Endometrial microvascular endothelial cells (primary cell): ENCODE results near the gene NDUFS4. TPM values are rescaled to one million over a fixed set of nuclear protein-coding genes. Genes with fewer than 3 reads are reported as not detected.
"Not testable (repeated sequence)": the region's sequence is repeated elsewhere in the genome, so short reads cannot be mapped to it uniquely, and the experiment has no call there.

ENCODE experiments used
- in situ Hi-C: cut with HindIII; loops from 2 replicates; pipeline ENCODE4 v1.10.0; 2017; ENCODE audit warnings: low sequenced_read_pairs, low pct_unique_long_range_greater_than_20kb; ENCODE audit errors: inconsistent ontology term
- total RNA-seq: library from RNA; depleted of rRNA; stranded (reverse); fragments of >200 nt; gene quantifications from one replicate; pipeline ENCODE4 v1.2.3, GENCODE V29; 2015; ENCODE audit errors: inconsistent ontology term

Gene NDUFS4
- total RNA-seq, 1 donor from 2014 or later = 113 TPM

DNA sequence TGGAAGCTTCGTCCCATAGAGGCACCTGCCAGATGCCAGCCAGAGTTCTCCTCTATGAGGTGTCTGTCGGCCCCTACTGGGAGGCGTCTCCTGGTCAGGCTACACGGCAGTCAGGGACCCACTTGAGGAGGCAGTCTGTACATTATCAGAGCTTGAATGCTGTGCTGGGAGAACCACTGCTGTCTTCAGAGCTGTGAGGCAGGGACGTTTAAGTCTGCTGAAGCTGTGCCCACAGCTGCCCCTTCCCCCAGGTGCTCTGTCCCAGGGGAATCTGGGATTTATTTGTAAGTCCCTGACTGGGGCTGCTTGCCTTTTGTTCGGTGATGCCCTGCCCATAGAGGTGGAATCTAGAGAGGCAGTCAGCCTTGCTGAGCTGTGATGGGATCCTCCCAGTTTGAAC, 70.8 kb downstream of the NDUFS4 start:
- in situ Hi-C loops = no loop called here

DNA sequence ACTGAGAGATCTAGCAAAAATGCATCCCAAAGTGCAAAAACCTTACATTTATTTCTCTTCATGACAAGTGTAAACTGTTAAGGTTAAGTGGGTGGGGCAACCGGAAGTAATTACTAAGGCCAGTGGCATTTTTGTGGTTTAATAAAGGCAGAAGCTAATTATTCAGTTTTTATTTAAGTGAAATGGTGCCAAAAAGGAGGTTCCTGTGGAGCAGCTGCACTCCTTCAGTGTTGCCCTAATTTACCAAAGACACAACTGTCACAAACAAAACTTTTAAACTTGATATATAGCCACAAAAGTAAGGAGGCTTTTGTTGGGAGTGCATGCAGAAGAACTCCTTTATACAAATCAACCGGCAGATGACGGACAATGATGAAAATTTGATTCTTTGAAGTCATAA, 81.6 kb downstream of the NDUFS4 start:
- in situ Hi-C loops = no loop called here

DNA sequence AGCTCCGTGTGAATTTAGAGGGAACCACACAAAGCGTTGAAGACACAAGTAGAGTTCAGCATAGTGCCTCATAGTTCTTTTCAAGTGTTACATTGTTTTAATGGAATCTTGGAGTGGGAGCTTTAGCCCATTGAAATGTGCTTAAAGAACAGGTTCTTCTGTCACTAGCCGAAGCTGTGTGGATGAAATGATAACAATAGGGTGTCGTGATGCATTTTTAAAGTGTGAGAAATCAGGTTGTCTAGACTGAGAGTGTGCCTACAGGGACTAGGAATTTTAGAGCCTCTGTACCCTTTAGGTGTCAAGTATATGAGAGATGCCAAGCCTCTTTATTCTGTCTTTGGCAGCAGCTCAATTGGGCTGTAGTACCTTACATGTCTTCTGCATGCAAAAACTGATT, 83.0 kb downstream of the NDUFS4 start:
- in situ Hi-C loops = no loop called here

DNA sequence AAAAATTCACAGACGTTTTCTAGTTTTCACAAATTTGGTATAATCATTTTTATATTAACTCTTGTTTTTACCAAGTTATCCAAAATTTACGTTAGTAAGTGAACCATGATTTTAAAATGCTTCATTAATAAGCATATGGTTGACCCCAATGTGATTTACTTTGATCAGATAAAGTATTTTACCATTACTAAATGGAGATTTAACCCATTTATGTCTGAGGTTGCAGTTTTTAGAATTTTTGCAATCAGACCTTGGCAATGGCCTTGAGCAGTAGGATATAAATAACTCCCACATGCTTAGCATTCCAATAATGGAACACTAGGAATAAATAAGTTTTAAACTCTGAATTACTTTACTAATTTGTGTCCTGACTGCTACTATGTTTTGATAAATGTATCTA, 84.6 kb downstream of the NDUFS4 start:
- in situ Hi-C loops = no loop called here

DNA sequence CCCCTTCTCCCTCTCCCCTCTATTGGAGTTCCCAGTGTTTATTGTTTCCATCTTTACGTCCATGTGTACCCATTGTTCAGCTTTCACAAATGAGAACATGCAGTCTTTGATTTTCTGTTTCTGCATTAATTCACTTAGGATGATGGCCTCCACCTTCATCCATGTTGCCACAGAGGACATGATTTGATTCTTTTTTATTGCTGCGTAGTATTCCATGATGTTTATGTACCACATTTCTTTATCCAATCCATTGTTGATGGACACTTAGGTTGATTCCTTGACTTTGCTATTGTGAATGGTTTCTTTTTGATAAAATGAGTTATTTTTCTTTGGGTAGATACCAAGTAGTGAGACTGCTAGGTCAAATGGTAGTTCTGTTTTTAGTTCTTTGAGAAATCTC, 88.9 kb downstream of the NDUFS4 start:
- in situ Hi-C loops = no loop called here

DNA sequence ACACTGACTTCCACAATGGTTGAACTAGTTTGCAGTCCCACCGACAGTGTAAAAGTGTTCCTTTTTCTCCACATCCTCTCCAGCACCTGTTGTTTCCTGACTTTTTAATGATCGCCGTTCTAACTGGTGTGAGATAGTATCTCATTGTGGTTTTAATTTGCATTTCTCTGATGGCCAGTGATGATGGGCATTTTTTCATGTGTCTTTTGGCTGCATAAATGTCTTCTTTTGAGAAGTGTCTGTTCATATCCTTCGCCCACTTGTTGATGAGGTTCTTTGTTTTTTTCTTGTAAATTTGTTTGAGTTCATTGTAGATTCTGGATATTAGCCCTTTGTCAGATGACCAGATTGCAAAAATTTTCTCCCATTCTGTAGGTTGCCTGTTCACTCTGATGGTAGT, 100.1 kb downstream of the NDUFS4 start:
- in situ Hi-C loops = not testable (repeated sequence)

DNA sequence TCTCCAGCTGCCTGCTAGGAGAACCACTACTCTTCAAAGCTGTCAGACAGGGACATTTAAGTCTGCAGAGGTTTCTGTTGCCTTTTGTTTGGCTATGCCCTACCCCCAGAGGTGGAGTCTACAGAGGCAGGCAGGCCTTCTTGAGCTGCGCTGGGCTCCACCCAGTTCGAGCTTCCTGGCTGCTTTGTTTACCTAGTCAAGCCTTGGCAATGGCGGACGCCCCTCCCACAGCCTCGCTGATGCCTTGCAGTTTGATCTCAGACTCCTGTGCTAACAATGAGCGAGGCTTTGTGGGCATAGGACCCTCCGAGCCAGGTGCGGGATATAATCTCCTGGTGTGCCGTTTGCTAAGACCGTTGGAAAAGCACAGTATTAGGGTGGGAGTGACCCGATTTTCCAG, 104.9 kb downstream of the NDUFS4 start:
- in situ Hi-C loops = not testable (repeated sequence)

DNA sequence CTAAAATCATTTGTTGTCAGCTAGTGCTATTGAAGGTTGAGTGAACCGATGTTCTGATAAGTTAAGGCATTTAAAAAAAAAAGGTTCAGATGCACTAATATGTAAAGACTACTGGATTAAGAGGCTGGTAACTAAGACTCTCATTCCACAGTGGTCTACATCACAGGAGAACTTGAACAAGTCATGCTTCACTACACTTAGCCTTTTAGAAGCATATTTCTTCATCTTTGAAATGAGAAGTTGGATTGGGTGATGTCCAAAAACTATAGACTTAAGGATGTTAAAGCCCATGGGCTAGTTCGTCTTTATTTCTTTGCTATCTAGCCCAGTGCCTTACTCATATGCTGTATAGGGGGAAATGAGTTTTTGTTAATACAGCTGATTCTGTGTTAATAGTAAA, 107.2 kb downstream of the NDUFS4 start:
- in situ Hi-C loops = no loop called here

DNA sequence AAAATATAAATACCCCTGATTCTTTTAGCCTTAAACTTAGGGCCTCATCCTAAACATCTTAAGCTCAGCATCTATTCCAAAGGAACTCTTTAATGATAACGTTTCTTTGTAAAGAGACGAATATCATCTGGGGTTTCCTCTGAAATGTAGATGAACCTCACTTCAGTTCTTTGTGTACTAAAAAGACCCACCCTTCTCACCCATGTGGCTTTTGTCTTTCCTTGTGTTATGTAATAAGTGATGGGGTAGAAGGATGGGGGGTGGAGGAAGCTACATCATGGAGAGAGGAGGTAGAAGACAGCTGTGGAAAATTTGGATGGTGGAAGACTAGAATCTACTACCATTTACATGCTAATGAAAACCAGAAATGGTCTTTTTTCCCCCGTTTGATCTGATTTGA, 111.0 kb downstream of the NDUFS4 start:
- in situ Hi-C loops = no loop called here

DNA sequence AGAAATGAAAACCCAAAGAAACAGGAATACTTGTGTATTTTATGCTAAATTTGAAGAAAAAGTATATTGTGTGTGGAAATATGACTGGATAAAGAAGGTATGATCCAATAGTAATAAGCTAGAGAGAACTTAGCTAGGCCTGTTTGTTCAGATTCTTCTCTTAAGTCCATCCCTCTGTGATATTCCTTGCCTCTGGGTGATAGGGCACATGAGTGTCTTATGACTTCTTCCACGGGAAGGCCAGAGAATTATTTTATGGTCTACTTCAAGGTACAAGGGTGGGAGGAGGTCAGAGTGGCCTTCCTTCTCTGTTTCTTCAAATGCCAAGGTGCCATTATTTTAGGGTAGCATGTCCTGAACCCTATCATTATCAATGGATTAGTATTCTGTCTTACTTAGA, 113.7 kb downstream of the NDUFS4 start:
- in situ Hi-C loops = no loop called here

DNA sequence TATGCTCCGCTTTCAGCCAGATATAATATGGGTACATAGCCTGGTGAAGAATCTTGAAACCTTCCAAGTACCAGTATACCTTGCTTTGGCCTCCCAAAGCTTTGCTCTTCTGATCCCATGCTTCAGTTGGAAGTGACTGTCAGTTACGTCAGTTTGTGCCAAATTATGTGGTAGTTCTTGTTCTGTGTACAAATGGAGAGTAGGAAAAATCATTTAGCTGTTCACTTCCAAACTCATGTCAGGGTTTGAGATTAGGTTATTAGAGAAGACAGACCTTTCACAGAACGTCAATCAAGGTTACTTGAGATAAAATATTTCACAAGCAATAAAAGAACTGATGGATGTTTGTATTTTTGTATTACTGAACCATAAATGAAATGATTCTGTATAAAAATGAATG, 117.2 kb downstream of the NDUFS4 start:
- in situ Hi-C loops = no loop called here

DNA sequence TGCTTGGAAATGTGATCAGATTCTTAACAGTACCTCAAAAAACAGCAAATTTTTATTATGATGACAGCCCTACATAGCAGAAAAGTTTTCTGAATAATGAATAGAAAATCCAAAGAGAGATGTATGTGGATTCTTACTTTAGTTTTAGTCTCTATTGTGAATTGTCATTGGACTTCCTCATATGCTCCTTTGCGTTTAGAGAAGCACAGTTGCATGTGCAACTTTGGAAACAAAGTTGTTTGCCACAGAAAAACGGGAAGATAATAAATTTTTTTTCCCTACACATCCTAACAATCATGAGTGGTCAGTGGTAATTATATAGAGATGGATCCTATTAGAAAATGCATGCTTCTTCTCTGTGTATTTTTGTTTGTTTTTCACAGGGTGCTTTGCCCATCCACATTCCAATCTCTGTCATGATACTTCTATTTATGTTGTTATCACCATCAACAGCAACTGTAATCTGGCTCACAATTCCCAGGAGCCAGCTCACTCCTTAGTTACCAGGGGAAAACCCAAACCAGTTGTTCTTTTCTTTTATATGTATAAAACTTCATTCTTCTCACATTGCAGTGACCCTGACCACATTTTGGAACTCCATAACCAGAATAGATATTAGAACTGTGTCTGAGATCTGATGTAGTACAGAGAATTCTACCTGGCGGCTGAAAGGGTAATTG, 118.7 kb downstream of the NDUFS4 start:
- in situ Hi-C loops = no loop called here

DNA sequence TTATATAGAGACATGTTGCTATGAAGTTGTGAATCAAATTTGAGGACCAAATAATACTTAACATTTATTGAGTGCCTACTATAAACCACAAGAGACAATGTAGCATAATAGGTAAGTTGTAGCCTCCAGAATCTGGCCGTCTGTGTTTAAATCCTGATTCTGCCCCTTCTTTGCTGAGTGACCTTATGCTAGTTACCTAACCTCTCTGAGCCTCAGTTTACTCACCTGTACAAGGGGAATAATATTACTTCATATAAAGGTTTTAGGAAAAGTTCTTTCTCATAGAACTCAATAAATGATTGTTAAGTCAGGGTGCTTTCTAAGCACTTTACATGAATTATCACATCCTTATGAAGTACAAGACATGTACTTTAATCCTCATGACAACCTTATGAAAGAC, 120.6 kb downstream of the NDUFS4 start:
- in situ Hi-C loops = no loop called here

DNA sequence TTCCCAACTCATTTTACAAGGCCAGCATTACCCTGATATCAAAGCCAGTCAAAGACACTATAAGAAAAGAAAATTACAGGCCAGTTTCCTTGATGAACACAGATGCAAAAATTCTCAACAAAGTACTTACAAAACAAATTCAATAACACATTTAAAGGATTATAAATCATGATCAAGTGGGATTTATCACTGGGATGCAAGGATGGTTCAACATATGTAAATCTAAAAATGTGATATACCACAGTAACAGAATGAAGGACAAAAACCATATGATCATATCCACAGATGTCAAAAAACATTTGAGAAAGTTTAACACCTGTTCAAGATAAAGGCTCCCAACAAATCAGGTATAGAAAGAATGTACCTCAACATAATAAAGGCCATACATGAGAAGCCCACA, 130.6 kb downstream of the NDUFS4 start:
- in situ Hi-C loops = no loop called here

DNA sequence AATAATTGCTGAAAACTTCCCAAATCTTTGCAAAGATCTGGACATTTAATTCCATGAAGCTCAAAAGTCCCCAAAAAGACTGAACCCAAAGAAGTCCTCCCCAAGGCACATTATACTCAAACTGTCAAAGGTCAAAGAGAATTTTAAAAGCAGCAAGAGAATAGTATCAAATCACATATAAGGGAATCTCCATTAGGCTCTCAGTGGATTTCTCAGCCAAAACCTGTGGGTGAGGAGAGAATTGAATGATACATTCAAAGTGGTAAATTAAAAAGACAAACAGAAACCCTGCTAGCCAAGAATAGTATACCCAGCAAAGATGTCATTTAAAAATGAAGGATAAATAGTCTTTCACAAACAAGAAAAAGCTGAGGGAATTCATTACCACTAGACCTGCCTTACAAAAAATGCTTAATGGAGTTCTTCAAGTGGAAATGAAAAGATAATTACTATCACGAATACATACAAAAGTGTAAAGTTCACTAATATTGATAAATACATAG, 134.1 kb downstream of the NDUFS4 start:
- in situ Hi-C loops = no loop called here

DNA sequence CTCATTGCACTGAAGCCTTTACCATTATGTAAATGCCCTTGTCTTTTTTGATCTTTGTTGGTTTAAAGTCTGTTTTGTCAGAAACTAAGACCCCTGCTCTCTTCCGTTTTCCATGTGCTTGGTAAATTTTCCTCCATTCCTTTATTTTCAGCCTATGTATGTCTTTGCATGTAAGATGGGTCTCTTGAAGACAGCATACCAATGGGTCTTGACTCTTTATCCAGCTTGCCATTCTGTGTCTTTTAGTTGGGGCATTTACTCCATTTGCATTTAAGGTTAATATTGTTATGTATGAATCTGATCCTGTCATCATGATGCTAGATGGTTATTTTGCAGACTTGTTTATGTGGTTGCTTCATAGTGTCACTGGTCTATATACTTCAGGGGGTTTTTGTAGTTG, 150.0 kb downstream of the NDUFS4 start:
- in situ Hi-C loops = not testable (repeated sequence)

DNA sequence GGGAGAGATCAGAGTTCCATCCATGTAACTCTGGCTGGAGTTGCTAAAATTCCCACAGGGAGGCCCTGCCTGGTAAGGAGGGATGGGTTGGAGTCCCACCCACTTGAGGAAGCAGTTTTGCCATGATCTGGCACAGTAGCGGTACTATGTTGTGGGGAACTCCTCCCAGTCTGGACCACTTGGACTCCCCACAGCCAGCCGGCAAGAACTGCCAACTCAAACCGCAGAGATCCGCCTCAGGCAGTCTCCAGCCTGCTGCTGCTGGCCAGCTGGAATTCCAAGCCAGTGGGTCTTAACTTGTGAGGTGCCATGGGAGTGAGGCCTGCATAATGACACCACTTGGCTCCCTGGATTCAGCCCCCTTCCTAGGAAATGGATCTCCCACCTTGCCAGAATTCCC, 151.9 kb downstream of the NDUFS4 start:
- in situ Hi-C loops = no loop called here

DNA sequence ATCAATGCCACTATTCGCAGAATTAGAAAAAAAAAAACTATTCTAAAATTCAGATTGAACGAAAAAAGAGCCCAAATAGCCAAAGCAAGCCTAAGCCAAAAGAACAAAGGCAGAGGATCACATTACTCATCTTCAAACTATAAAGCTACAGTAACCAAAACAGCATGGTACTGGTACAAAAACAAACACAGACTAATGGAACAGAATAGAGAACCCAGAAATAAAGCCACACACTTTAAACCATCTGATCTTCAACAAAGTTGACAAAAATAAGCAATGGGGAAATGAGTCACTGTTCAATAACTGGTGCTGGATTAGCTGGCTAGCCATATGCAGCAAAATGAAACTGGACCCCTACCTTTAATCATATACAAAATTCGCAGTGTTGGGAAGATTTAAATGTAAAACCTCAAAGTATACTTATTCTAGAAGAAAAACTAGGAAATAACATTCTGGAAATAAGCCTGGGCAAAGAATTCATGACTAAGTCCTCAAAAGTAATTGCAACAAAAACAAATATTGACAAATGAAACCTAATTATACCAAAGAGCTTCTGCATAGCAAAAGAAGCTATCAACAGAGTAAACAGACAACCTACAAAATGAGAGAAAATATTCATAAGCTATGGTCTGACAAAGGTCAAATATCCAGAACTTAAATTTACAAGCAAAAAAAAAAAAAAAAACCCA, 153.7 kb downstream of the NDUFS4 start:
- in situ Hi-C loops = no loop called here

DNA sequence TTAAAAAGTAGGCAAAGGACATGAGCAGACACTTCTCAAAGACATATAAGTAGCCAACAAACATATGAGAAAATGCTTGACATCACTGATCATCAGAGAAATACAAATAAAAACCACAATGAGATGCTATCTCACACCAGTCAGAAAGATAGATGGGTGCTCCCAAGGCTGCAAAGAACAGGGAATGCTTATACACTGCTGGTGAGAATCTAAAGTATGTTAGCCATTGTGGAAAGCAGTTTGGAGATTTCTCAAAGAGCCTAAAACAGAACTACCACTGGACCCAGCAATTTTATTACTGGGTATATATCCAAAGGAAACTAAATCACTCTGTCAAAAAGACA, 154.2 kb downstream of the NDUFS4 start:
- in situ Hi-C loops = no loop called here

DNA sequence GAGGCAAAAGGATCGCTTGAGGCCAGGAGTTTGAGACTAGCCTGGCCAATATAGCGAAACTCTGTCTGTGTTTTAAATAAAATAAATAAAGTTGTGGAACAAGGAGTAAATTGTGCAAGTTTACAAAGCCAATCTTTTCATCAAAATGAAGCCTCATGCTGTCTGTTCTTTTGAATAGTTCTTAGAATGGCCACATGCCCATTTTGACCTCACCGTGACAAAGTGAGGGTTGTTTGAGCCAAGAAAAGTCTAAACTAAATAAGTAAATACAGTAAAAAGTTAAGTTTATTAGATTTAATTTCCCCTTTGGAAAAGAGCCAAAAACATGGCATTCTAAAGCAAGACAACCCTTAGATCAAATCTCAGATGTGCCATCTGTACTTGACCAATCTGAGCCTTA, 165.7 kb downstream of the NDUFS4 start:
- in situ Hi-C loops = no loop called here

DNA sequence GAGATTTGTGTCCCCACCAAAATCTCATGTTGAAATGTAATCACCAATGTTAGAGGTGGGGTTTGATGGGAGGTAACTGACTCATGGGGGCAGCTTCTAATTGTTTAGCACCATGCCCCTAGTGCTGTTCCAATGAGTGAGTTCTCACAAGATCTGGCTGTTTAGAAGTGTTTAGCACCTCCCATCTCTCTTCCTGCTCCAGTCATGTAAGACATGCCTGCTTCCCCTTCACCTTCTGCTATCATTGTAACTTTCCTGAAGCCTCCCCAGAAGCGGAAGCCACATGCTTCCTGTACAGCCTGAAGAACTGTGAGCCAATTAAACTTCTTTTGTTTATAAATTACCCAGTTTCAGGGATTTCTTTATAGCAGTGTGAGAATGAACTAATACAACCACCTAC, 170.5 kb downstream of the NDUFS4 start:
- in situ Hi-C loops = no loop called here
